Stimulated activated naive CD8-positive, alpha-beta T cell treated with anti-CD3 and anti-CD28 coated beads, Interleukin-15, amount 100 ng/mL, for 72 hours (primary cell): ENCODE measurements around the gene GRAMD2A.

ENCODE experiments used
- ATAC-seq: fragments of 150-1000 bp; cut with Tn5 transposase; 2 replicates; pipeline ENCODE4 v1.10.0; 2021; ENCODE audit warnings: mild to moderate bottlenecking, moderate library complexity
- DNase-seq, 2 donors: peaks; one replicate each; pipeline ENCODE4 v3.0.0; 2021 to 2022
- H3K27ac Mint-ChIP-seq, 2 donors: one replicate each; pipeline ENCODE4 v1.8.0; 2022; ENCODE audit warnings: mild to moderate bottlenecking in 2 of 2, mixed read lengths in 2 of 2, moderate library complexity in 2 of 2
- H3K27me3 Mint-ChIP-seq: one replicate; pipeline ENCODE4 v1.8.0; 2022; ENCODE audit warnings: mixed read lengths
- H3K4me1 Mint-ChIP-seq: one replicate; pipeline ENCODE4 v1.8.0; 2022; ENCODE audit warnings: mild to moderate bottlenecking, mixed read lengths
- H3K4me3 Mint-ChIP-seq, 2 donors: one replicate each; pipeline ENCODE4 v1.8.0; 2022; ENCODE audit warnings: mild to moderate bottlenecking in 2 of 2, mixed read lengths in 2 of 2, moderate library complexity in 1 of 2
- H3K9me3 Mint-ChIP-seq, 2 donors: one replicate each; pipeline ENCODE4 v1.8.0; 2022; ENCODE audit warnings: mixed read lengths in 2 of 2

The GRAMD2A gene

GRCh38 chr15:72153269-72154000, 44.2 kb downstream of the GRAMD2A start:
- DNase-seq (no peak), ATAC-seq (no peak)
- H3K4me1 Mint-ChIP-seq: peaks cover 8% of the 10 kb centered on the region
- H3K9me3 Mint-ChIP-seq: no peaks in the 10 kb centered on the region
- H3K27me3 Mint-ChIP-seq: no peaks in the 10 kb centered on the region
- H3K4me3 Mint-ChIP-seq: no peak overlapping the region
- no peak overlapping the region for H3K27ac Mint-ChIP-seq

DNA sequence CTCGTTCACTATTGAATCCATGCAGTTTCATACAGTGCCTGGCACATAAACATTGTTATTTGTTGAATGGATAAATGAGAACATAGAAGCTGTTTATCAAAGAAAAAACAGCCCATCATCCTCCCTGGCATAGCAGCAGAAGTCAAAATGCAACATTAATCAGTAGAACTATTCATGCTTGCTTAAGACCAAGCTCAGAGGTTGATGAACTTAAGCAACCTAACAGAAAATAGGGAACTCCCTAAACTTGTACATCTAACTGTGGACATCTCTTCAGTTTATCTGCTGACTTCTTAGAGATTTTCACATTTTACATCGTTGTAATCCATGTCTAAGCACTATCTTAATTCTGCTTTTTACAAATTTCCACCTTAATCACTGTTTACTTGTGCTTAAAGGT, 50.2 kb downstream of the GRAMD2A start:
- no peak overlapping the region for H3K27ac Mint-ChIP-seq
- H3K27me3 Mint-ChIP-seq: peaks cover 12% of the 10 kb centered on the region
- H3K4me1 Mint-ChIP-seq: no peaks in the 10 kb centered on the region
- ATAC-seq (no peak), DNase-seq (no peak)
- no peak overlapping the region for H3K4me3 Mint-ChIP-seq
- H3K9me3 Mint-ChIP-seq: no peaks in the 10 kb centered on the region

DNA sequence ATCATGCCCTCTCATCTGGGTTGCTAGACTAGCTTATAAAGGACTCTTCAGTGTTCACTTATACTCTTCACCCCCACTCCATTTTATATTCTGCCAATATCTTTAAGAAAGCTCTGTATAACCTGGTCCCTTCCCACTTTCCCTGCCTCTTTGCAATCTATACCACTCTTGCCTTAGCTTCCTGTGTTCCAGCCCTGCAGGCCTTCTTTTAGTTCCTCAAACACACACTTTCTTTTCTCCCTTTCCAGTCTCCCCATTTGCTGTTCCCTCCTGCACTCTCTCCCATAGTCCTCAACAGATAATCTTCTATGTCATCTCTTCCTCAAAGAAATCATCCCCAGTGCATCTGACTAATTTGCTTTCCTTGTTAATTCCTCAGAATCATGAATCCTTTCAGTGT, 50.7 kb downstream of the GRAMD2A start:
- no peak overlapping the region for H3K4me3 Mint-ChIP-seq
- peaks cover 12% of the 10 kb centered on the region for H3K27me3 Mint-ChIP-seq
- DNase-seq (no peak), ATAC-seq (no peak)
- no peak overlapping the region for H3K27ac Mint-ChIP-seq
- H3K9me3 Mint-ChIP-seq: no peaks in the 10 kb centered on the region
- no peaks in the 10 kb centered on the region for H3K4me1 Mint-ChIP-seq

GRCh38 chr15:72146221-72146620, 51.4 kb downstream of the GRAMD2A start:
- Mint-ChIP-seq H3K27ac (peak overlapping the region in 1 of 2 donors; percentile 21), H3K4me3 (no peak overlapping the region), H3K9me3 (no peaks in the 10 kb centered on the region), H3K27me3 (peaks cover 12% of the 10 kb centered on the region), H3K4me1 (peaks cover 6% of the 10 kb centered on the region)
- DNase-seq (no peak), ATAC-seq (no peak)

GRCh38 chr15:72141171-72142084, 56.2 kb downstream of the GRAMD2A start:
- peak; percentile 90 for ATAC-seq
- Mint-ChIP-seq H3K4me1 (peaks cover 11% of the 10 kb centered on the region), H3K4me3 (no peak overlapping the region), H3K9me3 (no peaks in the 10 kb centered on the region), H3K27me3 (peaks cover 8% of the 10 kb centered on the region), H3K27ac (peak overlapping the region in 1 of 2 donors; percentile 80)
- DNase-seq: peak in 1 of 2 donors; percentile 16

GRCh38 chr15:72140088-72140487, 57.5 kb downstream of the GRAMD2A start:
- Mint-ChIP-seq H3K4me3 (no peak overlapping the region), H3K4me1 (peaks cover 11% of the 10 kb centered on the region), H3K27ac (no peak overlapping the region), H3K9me3 (no peaks in the 10 kb centered on the region), H3K27me3 (no peaks in the 10 kb centered on the region)
- DNase-seq (no peak), ATAC-seq (no peak)

DNA sequence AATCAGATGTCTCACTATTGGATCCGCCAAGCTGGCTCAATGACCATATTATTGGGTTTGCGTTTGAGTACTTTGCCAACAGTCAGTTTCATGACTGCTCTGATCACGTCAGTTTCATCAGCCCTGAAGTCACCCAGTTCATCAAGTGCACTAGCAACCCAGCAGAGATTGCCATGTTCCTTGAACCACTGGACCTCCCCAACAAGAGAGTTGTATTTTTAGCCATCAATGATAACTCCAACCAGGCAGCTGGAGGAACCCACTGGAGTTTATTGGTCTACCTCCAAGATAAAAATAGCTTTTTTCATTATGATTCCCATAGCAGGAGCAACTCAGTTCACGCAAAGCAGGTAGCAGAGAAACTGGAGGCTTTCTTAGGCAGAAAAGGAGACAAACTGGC, 57.9 kb downstream of the GRAMD2A start:
- ATAC-seq (no peak), DNase-seq (no peak)
- H3K4me3 Mint-ChIP-seq: no peak overlapping the region
- H3K9me3 Mint-ChIP-seq: no peaks in the 10 kb centered on the region
- H3K27ac Mint-ChIP-seq: no peak overlapping the region
- H3K27me3 Mint-ChIP-seq: no peaks in the 10 kb centered on the region
- H3K4me1 Mint-ChIP-seq: peaks cover 11% of the 10 kb centered on the region

DNA sequence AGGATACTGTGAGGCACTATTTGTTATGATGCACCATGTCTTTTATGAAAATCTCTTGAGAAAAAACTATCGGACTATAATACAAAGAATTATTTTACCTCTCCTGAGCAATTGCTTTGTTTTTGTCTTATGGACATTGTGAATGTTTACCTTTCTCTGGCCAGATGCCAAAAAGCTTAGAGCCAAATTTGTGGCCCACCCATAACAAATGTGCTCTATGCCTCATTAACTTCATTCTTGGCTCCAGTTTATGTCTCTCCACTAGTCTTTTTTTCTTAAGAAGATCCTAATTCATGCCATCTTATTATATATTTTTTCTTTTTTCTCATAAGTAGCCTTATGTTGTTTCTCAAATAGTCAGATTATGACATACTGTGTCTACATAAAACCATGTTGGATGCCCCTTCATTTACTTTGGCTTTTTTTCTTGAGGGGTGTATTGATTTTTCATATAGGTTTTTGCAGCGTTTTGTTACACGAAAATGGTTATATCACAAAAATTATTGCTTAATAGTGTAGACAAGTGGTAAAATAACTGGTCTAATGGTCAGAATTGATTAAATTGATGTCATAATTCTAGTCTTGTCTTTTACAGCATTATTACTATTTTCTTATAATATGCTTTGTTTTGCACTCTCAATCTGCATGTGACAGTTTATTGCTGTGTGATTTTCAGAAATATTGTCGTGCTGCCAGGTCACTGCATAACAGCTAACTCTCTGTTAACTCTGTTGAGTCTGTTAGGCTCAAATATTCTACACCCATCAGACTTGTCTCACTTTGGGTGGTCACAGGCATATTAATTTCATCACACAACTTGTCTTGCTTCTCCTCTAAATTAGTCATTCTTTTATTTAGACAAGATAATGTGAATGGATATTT, 61.2 kb downstream of the GRAMD2A start:
- Mint-ChIP-seq H3K4me3 (no peak overlapping the region), H3K27ac (no peak overlapping the region), H3K4me1 (peaks cover 6% of the 10 kb centered on the region), H3K9me3 (no peaks in the 10 kb centered on the region), H3K27me3 (no peaks in the 10 kb centered on the region)
- ATAC-seq: no peak
- no peak for DNase-seq

- no peaks in the 10 kb centered on the region for H3K27me3 Mint-ChIP-seq
- no peaks in the 10 kb centered on the region for H3K9me3 Mint-ChIP-seq
- H3K27ac Mint-ChIP-seq: no peak overlapping the region
- no peaks in the 10 kb centered on the region for H3K4me1 Mint-ChIP-seq
- no peak for ATAC-seq
- no peak overlapping the region for H3K4me3 Mint-ChIP-seq
- no peak for DNase-seq
Measured at GRCh38 chr15:72135719-72136118, 61.9 kb downstream of the GRAMD2A start.

DNA sequence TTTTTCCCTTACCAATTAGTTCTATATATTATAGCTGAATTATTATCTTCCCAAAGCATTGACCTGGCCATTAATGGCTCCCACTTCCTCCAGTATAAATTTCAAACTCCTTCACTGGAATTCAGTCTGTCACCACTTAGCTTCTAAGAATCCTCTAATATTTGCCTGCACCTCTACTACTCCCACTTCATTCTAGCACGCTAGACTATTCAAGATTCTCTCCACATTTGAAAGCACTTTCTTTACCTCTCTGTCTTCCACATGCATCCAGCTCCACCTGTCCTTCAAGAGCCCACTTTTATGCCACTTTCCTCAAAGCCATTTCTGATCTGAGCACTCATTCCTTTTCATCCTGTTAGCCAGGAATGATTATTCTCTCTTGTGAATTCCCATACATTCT, 64.4 kb downstream of the GRAMD2A start:
- Mint-ChIP-seq H3K27ac (no peak overlapping the region), H3K4me1 (no peaks in the 10 kb centered on the region), H3K4me3 (no peak overlapping the region), H3K9me3 (no peaks in the 10 kb centered on the region), H3K27me3 (no peaks in the 10 kb centered on the region)
- ATAC-seq: no peak
- no peak for DNase-seq

DNA sequence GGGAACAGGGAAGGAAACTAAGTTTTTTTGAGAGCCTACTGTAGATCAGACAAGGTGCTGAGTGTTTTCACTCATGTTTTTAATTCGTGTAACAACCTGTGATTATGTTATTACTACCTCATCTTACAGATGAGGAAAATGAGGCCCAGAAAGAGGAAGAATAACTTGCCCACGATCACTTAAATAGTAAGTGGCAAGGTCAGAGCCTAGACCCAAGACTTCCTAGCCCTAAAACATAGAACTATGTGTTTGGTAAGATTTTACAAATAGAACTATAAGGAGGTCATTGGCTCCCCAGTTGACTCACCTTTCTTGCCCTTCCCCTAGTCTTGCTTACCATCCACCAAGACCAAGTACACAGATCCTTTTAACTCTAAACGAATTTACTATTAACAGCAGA, 65.7 kb downstream of the GRAMD2A start:
- no peak overlapping the region for H3K27ac Mint-ChIP-seq

GRCh38 chr15:72130272-72130671, 67.3 kb downstream of the GRAMD2A start:
- no peak overlapping the region for H3K27ac Mint-ChIP-seq
- H3K9me3 Mint-ChIP-seq: no peaks in the 10 kb centered on the region
- DNase-seq (no peak), ATAC-seq (no peak)
- H3K4me3 Mint-ChIP-seq: no peak overlapping the region
- H3K4me1 Mint-ChIP-seq: no peaks in the 10 kb centered on the region
- H3K27me3 Mint-ChIP-seq: no peaks in the 10 kb centered on the region

More for the DNA sequence above, 65.7 kb downstream of the GRAMD2A start:
- no peaks in the 10 kb centered on the region for H3K4me1 Mint-ChIP-seq
- DNase-seq: no peak
- H3K9me3 Mint-ChIP-seq: no peaks in the 10 kb centered on the region
- H3K27me3 Mint-ChIP-seq: no peaks in the 10 kb centered on the region
- ATAC-seq: no peak
- H3K4me3 Mint-ChIP-seq: no peak overlapping the region

GRCh38 chr15:72128359-72128758, 69.2 kb downstream of the GRAMD2A start:
- Mint-ChIP-seq H3K27ac (no peak overlapping the region), H3K9me3 (no peaks in the 10 kb centered on the region), H3K27me3 (no peaks in the 10 kb centered on the region), H3K4me1 (no peaks in the 10 kb centered on the region), H3K4me3 (no peak overlapping the region)
- DNase-seq (no peak), ATAC-seq (no peak)

DNA sequence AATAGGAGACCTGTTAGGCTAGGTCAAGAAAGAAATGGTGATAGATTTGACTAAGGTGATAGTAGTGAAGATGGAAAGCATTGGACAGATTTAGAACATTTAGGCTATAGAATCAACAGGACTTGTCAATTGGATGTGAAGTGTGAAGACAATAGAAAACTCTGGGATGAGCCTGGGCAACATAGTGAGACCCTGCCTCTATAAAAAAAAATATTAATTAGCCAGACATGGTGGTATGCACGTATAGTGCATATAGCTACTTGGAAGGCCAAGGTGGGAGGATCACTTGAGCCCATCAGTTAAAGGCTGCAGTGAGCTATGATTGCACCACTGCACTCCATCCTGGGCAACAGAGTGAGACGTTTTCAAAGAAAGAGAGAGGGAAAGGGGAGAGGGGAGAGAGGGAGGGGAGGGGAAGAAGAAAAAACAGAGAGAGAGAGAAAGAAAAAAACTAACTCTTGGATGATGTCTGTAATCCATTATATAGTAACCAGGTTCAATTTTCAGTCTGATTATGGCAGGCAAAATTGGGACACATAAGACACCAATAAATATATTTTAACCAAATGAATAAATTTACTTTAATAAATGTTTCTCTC, 69.8 kb downstream of the GRAMD2A start:
- no peaks in the 10 kb centered on the region for H3K9me3 Mint-ChIP-seq
- no peak overlapping the region for H3K27ac Mint-ChIP-seq
- DNase-seq: no peak
- no peaks in the 10 kb centered on the region for H3K27me3 Mint-ChIP-seq
- H3K4me1 Mint-ChIP-seq: no peaks in the 10 kb centered on the region
- ATAC-seq: no peak
- no peak overlapping the region for H3K4me3 Mint-ChIP-seq

DNA sequence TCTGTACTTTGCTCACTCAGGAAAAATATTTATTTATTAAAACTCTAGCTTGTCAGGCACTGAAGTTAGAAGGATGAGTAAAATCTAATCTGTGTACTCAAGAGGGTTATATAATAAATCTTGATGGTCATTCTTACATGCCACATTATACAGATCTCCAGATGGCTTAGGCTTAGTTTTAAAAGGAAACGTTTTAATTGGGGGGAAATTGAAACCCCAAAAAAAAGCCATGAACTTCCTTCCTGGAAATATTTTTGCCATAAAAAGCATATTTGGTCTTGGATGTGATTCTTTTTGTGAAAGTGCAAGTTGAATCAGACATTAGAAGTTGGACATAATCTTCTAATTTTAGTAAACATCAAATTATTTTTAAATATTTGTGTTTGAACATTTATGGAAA, 73.4 kb downstream of the GRAMD2A start:
- H3K9me3 Mint-ChIP-seq: no peaks in the 10 kb centered on the region
- H3K27ac Mint-ChIP-seq: no peak overlapping the region
- DNase-seq (no peak), ATAC-seq (no peak)
- no peaks in the 10 kb centered on the region for H3K27me3 Mint-ChIP-seq
- H3K4me3 Mint-ChIP-seq: no peak overlapping the region
- H3K4me1 Mint-ChIP-seq: peaks cover 8% of the 10 kb centered on the region
